Measurements from ENCODE around the gene TRIM46. TPM values are rescaled to one million over a fixed set of nuclear protein-coding genes. Genes with fewer than 3 reads are reported as not detected.

TRIM46 gene
- total RNA-seq, 1 experiment from 2014 or later: 6.0 TPM

DNA sequence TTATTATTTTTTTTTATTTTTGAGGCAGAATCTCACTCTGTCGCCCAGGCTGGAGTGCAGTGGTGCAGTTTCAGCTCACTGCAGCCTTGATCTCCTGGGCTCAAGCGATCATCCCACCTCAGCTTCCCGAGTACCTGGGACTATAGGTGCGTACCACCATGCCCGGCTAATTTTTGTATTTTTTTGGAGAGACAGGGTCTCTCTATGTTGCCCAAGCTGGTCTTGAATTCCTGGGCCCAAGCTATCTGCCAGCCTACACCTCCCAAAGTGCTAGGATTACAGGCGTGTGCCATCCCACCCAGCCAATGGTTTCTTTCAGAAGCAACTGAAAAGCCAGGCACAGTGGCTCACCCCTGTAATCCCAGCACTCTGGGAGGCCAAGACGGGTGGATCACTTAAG lies 2.8 kb upstream of the TRIM46 start:
- H3K27ac ChIP-seq: no peak overlapping the region
- H3K4me2 ChIP-seq: no peak overlapping the region
- H3K9me2 ChIP-seq (ENCODE audit: insufficient read depth): no peaks in the 10 kb centered on the region
- no peak for DNase-seq
- H2AFZ ChIP-seq: no peak overlapping the region
- ChIA-PET CTCF (interaction anchor here (0.7 kb wide), 1 partner anchor 81 kb away, joined by 5 read pairs; no protein-coding TSS in a partner anchor), POLR2A (ENCODE audit: unreplicated experiment) (no interaction called here)
- H3K36me3 ChIP-seq (ENCODE audit: low read depth): no peaks in the 10 kb centered on the region; the same call in 1 of the 2 replicates
- 0 out of 2 replicates have a peak, but pooled peaks cover 5% of the 10 kb centered on the region for H4K20me1 ChIP-seq (ENCODE audit: insufficient read depth)
- H3K9me3 ChIP-seq (ENCODE audit: insufficient read depth, low read depth): no peaks in the 10 kb centered on the region
- H3K79me2 ChIP-seq (ENCODE audit: low read depth): peaks cover 17% of the 10 kb centered on the region
- no peaks in the 10 kb centered on the region for H3K27me3 ChIP-seq (ENCODE audit: insufficient read depth, low read depth)
- no peak for TF ChIP-seq EZH2 (IDR thresholded peaks at IDR 0.05; ENCODE audit: low read depth)
- TF ChIP-seq, protein P1, sequence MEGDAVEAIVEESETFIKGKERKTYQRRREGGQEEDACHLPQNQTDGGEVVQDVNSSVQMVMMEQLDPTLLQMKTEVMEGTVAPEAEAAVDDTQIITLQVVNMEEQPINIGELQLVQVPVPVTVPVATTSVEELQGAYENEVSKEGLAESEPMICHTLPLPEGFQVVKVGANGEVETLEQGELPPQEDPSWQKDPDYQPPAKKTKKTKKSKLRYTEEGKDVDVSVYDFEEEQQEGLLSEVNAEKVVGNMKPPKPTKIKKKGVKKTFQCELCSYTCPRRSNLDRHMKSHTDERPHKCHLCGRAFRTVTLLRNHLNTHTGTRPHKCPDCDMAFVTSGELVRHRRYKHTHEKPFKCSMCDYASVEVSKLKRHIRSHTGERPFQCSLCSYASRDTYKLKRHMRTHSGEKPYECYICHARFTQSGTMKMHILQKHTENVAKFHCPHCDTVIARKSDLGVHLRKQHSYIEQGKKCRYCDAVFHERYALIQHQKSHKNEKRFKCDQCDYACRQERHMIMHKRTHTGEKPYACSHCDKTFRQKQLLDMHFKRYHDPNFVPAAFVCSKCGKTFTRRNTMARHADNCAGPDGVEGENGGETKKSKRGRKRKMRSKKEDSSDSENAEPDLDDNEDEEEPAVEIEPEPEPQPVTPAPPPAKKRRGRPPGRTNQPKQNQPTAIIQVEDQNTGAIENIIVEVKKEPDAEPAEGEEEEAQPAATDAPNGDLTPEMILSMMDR (conservative IDR thresholded peaks at IDR 0.05): no peak
- no peak overlapping the region for H3K4me3 ChIP-seq
- intact Hi-C loops (cut with micrococcal nuclease; ENCODE audit: unreplicated experiment): no loop called here
- peaks cover 18% of the 10 kb centered on the region; the same call in 1 of the 2 replicates for H3F3A ChIP-seq (ENCODE audit: insufficient read depth, low read depth)
- BruUV-seq (replicated peaks): no TSS peak
- peaks cover 21% of the 10 kb centered on the region for H3K4me1 ChIP-seq (replicated peaks; ENCODE audit: insufficient read depth)

DNA sequence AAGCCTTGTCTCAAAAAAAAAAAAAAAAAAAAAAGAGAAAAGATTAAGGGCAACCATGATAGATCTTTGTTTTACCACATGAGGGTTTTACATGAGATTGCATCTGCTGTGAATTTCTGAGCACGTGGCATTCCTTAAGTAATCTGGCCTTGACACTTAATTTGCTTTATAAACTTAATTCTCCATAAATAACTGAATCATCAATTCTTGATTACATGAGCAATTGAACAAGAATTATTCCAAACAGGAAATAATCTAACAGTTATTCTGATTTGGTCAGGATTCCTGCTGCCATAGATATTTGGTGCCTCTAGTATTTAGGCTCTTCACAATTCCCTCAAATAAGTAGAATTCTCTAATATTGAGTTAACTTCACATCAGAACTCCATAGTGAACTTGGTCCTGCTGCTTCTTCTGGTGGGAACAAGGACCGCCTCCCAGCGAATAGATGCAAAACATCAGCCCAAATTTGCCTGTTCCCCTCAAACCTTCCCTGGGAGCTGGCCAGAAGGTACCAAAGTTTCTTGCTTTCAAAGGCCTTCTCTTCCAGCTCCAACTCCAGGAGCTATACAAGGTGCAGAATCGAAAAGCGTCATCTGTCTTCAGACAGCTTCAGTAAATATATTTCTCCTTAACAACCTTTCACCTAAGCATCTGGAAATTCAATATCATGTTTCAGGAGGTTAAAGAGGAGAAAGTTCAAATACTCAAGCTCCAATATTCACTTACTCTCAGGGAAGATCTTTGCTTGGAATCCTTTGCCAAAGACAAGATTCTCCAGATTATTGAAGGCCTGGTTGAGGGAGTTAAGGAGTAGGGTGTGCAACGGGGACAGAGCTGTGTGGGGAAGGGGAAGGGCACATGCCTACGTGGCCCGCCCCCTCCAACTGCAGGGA lies 1.6 kb upstream of the TRIM46 start:
- no TSS peak for BruUV-seq (replicated peaks)

More for the DNA sequence above, 1.6 kb upstream of the TRIM46 start:
- peak overlapping the region; percentile 59 for H3K27ac ChIP-seq
- no peaks in the 10 kb centered on the region for H3K9me3 ChIP-seq (ENCODE audit: insufficient read depth, low read depth)
- CTCF ChIA-PET: interaction anchor here (0.7 to 2.0 kb wide), 4 partner anchors 22 to 86 kb away, joined by 5 to 15 read pairs (median 8); no protein-coding TSS in a partner anchor
- H3K27me3 ChIP-seq (ENCODE audit: insufficient read depth, low read depth): no peaks in the 10 kb centered on the region
- 0 out of 2 replicates have a peak, but pooled peaks cover 5% of the 10 kb centered on the region for H4K20me1 ChIP-seq (ENCODE audit: insufficient read depth)
- H3K4me2 ChIP-seq: peak overlapping the region; percentile 96
- no peak for DNase-seq
- intact Hi-C loops (cut with micrococcal nuclease; ENCODE audit: unreplicated experiment): loop anchor here (2.0 kb wide), 2 partner anchors 43 to 151 kb away; no protein-coding TSS in a partner anchor
- H3F3A ChIP-seq (ENCODE audit: insufficient read depth, low read depth): peaks cover 31% of the 10 kb centered on the region; the same call in 1 of the 2 replicates
- no peaks in the 10 kb centered on the region for H3K9me2 ChIP-seq (ENCODE audit: insufficient read depth)
- H2AFZ ChIP-seq: peak overlapping the region; percentile 94
- H3K4me3 ChIP-seq: peak overlapping the region; percentile 89
- H3K36me3 ChIP-seq (ENCODE audit: low read depth): no peaks in the 10 kb centered on the region; the same call in 1 of the 2 replicates
- peaks cover 26% of the 10 kb centered on the region for H3K4me1 ChIP-seq (replicated peaks; ENCODE audit: insufficient read depth)
- POLR2A ChIA-PET (ENCODE audit: unreplicated experiment): interaction anchor here (0.6 to 1.1 kb wide), 3 partner anchors 21 to 36 kb away, joined by 3 to 5 read pairs (median 4); partner anchors contain the start of gene THBS3
- no peak for TF ChIP-seq EZH2 (IDR thresholded peaks at IDR 0.05; ENCODE audit: low read depth)
- TF ChIP-seq, protein P1 (conservative IDR thresholded peaks at IDR 0.05): no peak
- peaks cover 17% of the 10 kb centered on the region for H3K79me2 ChIP-seq (ENCODE audit: low read depth)
